Sigmoid colon (tissue), 4 donors: ENCODE measurements around the gene ELMO3.

Experiments
- POLR2A ChIP-seq, 2 donors: fragments of 450-650 bp; IDR thresholded peaks; one replicate each; pipeline ENCODE4 v1.6.1; 2016; ENCODE audit warnings: antibody characterized with exemption in 2 of 2, mild to moderate bottlenecking in 2 of 2, moderate library complexity in 2 of 2
- POLR2AphosphoS5 ChIP-seq, 4 donors: sonication (generic); formaldehyde crosslinking; IDR thresholded peaks; one replicate each; pipeline ENCODE4 v1.6.1; 2017; ENCODE audit warnings: antibody characterized with exemption in 4 of 4
- TF ChIP-seq, protein P1 (sequence below), 4 experiments: fragments of 450-650 bp in 3 of 4; fragments of 200-600 bp in 1 of 4; IDR thresholded peaks; one replicate each; pipeline ENCODE4 v1.5.1; 2016 to 2019; ENCODE audit warnings: antibody characterized with exemption in 4 of 4, mild to moderate bottlenecking in 3 of 4, moderate library complexity in 2 of 4

- TF ChIP-seq, protein P1, sequence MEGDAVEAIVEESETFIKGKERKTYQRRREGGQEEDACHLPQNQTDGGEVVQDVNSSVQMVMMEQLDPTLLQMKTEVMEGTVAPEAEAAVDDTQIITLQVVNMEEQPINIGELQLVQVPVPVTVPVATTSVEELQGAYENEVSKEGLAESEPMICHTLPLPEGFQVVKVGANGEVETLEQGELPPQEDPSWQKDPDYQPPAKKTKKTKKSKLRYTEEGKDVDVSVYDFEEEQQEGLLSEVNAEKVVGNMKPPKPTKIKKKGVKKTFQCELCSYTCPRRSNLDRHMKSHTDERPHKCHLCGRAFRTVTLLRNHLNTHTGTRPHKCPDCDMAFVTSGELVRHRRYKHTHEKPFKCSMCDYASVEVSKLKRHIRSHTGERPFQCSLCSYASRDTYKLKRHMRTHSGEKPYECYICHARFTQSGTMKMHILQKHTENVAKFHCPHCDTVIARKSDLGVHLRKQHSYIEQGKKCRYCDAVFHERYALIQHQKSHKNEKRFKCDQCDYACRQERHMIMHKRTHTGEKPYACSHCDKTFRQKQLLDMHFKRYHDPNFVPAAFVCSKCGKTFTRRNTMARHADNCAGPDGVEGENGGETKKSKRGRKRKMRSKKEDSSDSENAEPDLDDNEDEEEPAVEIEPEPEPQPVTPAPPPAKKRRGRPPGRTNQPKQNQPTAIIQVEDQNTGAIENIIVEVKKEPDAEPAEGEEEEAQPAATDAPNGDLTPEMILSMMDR (IDR thresholded peaks at IDR 0.05) = no peak
- no peak for TF ChIP-seq POLR2A (IDR thresholded peaks at IDR 0.05)
- TF ChIP-seq POLR2AphosphoS5 (IDR thresholded peaks at IDR 0.05) = no peak
These were observed 40.0 kb upstream of the ELMO3 start for GRCh38 chr16:67158637-67159600.
